Measurements from ENCODE around the gene PHKG2. TPM values are rescaled to one million over a fixed set of nuclear protein-coding genes. Genes with fewer than 3 reads are reported as not detected.

The PHKG2 gene
- polyA plus RNA-seq, 1 donor (not counting 4 experiments of a cell fraction or from before 2014, with no cell fraction given): 31.8 TPM

GRCh38 chr16:30725418-30725792, 22.8 kb upstream of the PHKG2 start:
- H3K4me2 ChIP-seq (ENCODE audit: control insufficient read depth, extremely low read depth, insufficient read depth, low read depth, low read length): no peak overlapping the region
- H3K36me3 ChIP-seq (ENCODE audit: control insufficient read depth in 2 of 2, extremely low read depth in 1 of 2, insufficient read depth in 2 of 2, low read length in 2 of 2): peaks cover 55 to 60% of the 10 kb centered on the region in 2 experiments
- H3K9me1 ChIP-seq (ENCODE audit: control insufficient read depth, extremely low read depth, insufficient read depth, low read length): no peaks in the 10 kb centered on the region
- no peak overlapping the region for H3K9ac ChIP-seq (ENCODE audit: control insufficient read depth, extremely low read depth, insufficient read depth, low read length)
- H3K4me3 ChIP-seq (ENCODE audit: control insufficient read depth in 2 of 3, extremely low read depth in 1 of 3, insufficient read depth in 2 of 3, low read depth in 1 of 3, low read length in 3 of 3): no peak overlapping the region
- no peak overlapping the region for H3K27ac ChIP-seq (ENCODE audit: control insufficient read depth, insufficient read depth, low read length)
- no peaks in the 10 kb centered on the region for H3K4me1 ChIP-seq (ENCODE audit: control insufficient read depth, extremely low read depth, insufficient read depth, low read length)
- H4K20me1 ChIP-seq (ENCODE audit: control insufficient read depth, extremely low read depth, insufficient read depth, low read length): no peaks in the 10 kb centered on the region
- dilution Hi-C loops (cut with MboI; ENCODE audit: extremely low pct_ligation_motif_present, low sequenced_read_pairs): no loop called here
- no peak overlapping the region for H2AFZ ChIP-seq (ENCODE audit: control insufficient read depth, low read length)
- no peaks in the 10 kb centered on the region for H3K27me3 ChIP-seq (ENCODE audit: control insufficient read depth, extremely low read depth, insufficient read depth, low read length)
- TF ChIP-seq CTCF (optimal IDR thresholded peaks at IDR 0.05 in 1 of 3, IDR thresholded peaks at IDR 0.05 in 1 of 3, conservative IDR thresholded peaks at IDR 0.05 in 1 of 3; ENCODE audit: extremely low read depth in 1 of 3, insufficient read depth in 2 of 3, low read length in 3 of 3) (no peak), EZH2 (IDR thresholded peaks at IDR 0.05; ENCODE audit: low read length) (no peak)
- H3K9me3 ChIP-seq (ENCODE audit: control insufficient read depth, low read depth, low read length): no peaks in the 10 kb centered on the region
- DNase-seq (ENCODE audit: low read depth, low spot score): no peak
- peaks cover 35% of the 10 kb centered on the region for H3K79me2 ChIP-seq (ENCODE audit: control insufficient read depth, insufficient read depth, low read length)
- FAIRE-seq: no peak

- Histone ChIP-seq H3K9me1 (ENCODE audit: control insufficient read depth, extremely low read depth, insufficient read depth, low read length) (no peaks in the 10 kb centered on the region), H3K4me1 (ENCODE audit: control insufficient read depth, extremely low read depth, insufficient read depth, low read length) (peaks cover 8% of the 10 kb centered on the region), H3K9me3 (ENCODE audit: control insufficient read depth, low read depth, low read length) (no peaks in the 10 kb centered on the region), H3K9ac (ENCODE audit: control insufficient read depth, extremely low read depth, insufficient read depth, low read length) (no peak overlapping the region), H4K20me1 (ENCODE audit: control insufficient read depth, extremely low read depth, insufficient read depth, low read length) (no peaks in the 10 kb centered on the region), H3K36me3 (ENCODE audit: control insufficient read depth in 2 of 2, extremely low read depth in 1 of 2, insufficient read depth in 2 of 2, low read length in 2 of 2) (peaks cover 43 to 47% of the 10 kb centered on the region in 2 experiments), H3K4me3 (ENCODE audit: control insufficient read depth in 2 of 3, extremely low read depth in 1 of 3, insufficient read depth in 2 of 3, low read depth in 1 of 3, low read length in 3 of 3) (no peak overlapping the region), H3K79me2 (ENCODE audit: control insufficient read depth, insufficient read depth, low read length) (peaks cover 30% of the 10 kb centered on the region), H2AFZ (ENCODE audit: control insufficient read depth, low read length) (no peak overlapping the region), H3K27ac (ENCODE audit: control insufficient read depth, insufficient read depth, low read length) (no peak overlapping the region), H3K4me2 (ENCODE audit: control insufficient read depth, extremely low read depth, insufficient read depth, low read depth, low read length) (no peak overlapping the region), H3K27me3 (ENCODE audit: control insufficient read depth, extremely low read depth, insufficient read depth, low read length) (no peaks in the 10 kb centered on the region)
- no peak for FAIRE-seq
- TF ChIP-seq EZH2 (IDR thresholded peaks at IDR 0.05; ENCODE audit: low read length): no peak
- TF ChIP-seq CTCF (optimal IDR thresholded peaks at IDR 0.05 in 1 of 3, IDR thresholded peaks at IDR 0.05 in 1 of 3, conservative IDR thresholded peaks at IDR 0.05 in 1 of 3; ENCODE audit: extremely low read depth in 1 of 3, insufficient read depth in 2 of 3, low read length in 3 of 3): no peak
- dilution Hi-C loops (cut with MboI; ENCODE audit: extremely low pct_ligation_motif_present, low sequenced_read_pairs): no loop called here
- no peak for DNase-seq (ENCODE audit: low read depth, low spot score)
These were observed 19.9 kb upstream of the PHKG2 start for GRCh38 chr16:30728321-30728720.

Measured in keratinocyte (primary cell).